GM12891 (cell line): Measurements from ENCODE around the gene ATG12.
"Not testable (repeated sequence)": the region's sequence is repeated elsewhere in the genome, so short reads cannot be mapped to it uniquely, and the experiment has no call there.

Source experiments
- PAX5 ChIP-seq: IDR thresholded peaks from 2 replicates; pipeline ENCODE4 v1.6.1; 2011; ENCODE audit warnings: low read length, moderate library complexity, mild to moderate bottlenecking; ENCODE audit not compliant: insufficient read depth, severe bottlenecking
- POLR2A ChIP-seq: IDR thresholded peaks from 2 replicates; pipeline ENCODE4 v1.6.1; 2011; ENCODE audit warnings: low read depth, low read length, control low read depth
- POLR2AphosphoS5 ChIP-seq: IDR thresholded peaks from 2 replicates; pipeline ENCODE4 v1.6.1; 2011; ENCODE audit warnings: low read depth, low read length, control low read depth
- TAF1 ChIP-seq: IDR thresholded peaks from 2 replicates; pipeline ENCODE4 v1.6.1; 2011; ENCODE audit warnings: low read depth, low read length, control low read depth

DNA sequence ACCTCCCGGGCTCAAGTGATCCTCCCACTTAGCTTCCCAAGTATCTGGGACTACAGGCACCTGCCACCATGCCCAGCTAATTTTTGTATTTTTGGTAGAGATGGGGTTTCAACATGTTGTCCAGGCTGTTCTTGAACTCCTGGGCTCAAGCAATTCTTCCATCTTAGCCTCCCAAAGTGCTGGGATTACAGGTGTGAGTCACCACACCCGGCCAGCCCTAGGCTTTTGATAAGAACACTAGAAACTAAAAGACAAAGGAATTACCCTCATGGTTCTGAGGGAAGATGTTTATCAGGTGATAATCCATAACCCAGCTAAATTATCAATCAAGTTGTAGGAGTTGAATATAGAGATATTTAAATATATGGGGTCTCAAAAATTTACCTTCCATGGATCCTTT lies 33.3 kb downstream of the ATG12 start:
- not testable (repeated sequence) for TF ChIP-seq POLR2A, TAF1, POLR2AphosphoS5, PAX5
